WI38 (cell line): ENCODE measurements around the gene CRYGA.
"Not testable (repeated sequence)": the region's sequence is repeated elsewhere in the genome, so short reads cannot be mapped to it uniquely, and the experiment has no call there.

Source experiments
- H3K4me3 ChIP-seq: 2 replicates; pipeline ENCODE4 v1.5.1; 2011; ENCODE audit warnings: low read depth, mild to moderate bottlenecking, control low read depth, low read length
- CTCF ChIP-seq: IDR thresholded peaks from 2 replicates; pipeline ENCODE4 v1.5.1; 2012; ENCODE audit warnings: low read depth, mild to moderate bottlenecking, control low read depth, low read length

CRYGA gene

DNA sequence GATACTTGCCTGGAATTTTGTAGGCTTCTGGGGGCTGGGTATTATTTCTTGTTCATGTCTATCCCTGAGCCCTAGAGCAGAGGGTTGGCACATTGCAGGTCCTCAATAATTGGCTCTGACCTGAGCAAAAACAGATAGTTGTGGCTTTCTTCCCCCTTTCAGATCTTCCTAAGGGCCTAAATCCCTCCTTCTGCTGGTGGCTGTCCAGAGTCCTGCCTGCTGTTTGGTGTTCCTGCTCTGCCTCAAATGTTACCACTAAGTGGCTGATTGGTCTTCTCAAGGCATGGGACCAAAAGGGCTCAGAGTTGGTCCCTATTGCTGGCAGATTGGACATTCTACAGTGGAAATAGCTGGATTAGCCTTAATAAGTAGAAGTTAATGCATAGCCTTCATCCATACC, 16.4 kb downstream of the CRYGA start:
- H3K4me3 ChIP-seq, result no peak overlapping the region
- no peak for TF ChIP-seq CTCF

DNA sequence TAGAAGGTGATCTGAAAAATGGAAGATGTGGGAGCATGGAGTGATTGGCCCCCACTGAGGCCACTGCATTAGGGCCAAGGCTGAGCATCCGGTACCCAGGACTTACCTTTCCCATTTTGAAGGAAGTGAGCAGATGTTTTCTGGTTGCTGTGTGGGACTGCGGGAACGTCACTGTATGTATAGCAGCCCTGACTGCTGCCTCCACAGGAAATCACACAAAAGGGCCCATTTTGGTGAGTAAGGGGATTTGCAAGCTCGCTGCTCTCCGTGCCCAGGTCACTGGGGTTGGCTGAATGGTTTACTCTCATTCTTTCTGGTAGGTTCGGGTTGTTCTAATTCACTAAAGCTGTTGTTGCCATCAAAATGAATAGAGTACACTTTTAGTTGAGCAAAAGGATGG, 17.4 kb downstream of the CRYGA start, which contains the start of gene CRYGB:
TSS of gene CRYGB (minus strand) at position 153 of the 400 bp plus-strand sequence. CDS start at position 115, 38 bp downstream.
- TF ChIP-seq CTCF, result no peak
- H3K4me3 ChIP-seq, result no peak within 1 kb of the TSS

- no peak overlapping the region for H3K4me3 ChIP-seq
- no peak for TF ChIP-seq CTCF
These were observed 20.2 kb downstream of the CRYGA start for GRCh38 chr2:208142925-208143799.

DNA sequence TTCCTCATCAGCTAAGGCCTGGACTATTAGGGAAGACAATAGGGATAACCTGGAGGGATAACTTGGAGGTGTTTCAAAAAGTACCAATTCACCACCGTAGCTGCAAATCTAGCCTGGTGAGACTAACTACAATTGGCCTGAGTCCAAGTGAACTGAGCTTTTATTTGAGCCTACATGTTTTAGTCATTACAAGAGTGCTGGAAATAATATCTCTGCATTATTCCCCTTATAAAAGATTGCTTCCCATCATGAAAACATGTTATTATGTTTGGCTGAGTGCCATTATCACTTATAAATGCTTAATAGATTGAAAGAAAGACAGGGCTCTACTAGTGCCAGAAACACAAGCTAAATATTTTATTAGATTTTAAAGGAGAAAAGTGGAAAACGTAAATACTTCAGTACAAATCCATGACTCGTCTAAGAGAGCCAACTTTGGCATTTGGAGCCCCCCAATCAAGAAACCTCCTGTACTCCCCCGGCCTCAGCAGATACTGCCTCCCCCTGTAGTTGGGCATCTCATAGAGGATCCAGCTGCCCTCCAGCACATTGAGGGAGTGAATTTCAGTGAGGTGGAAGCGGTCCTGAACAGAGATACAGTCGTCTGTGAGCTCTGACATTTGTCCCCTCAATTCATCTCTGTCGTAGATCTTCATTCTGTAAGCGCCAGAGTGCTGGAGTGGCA, 21.0 kb downstream of the CRYGA start:
- no peak for TF ChIP-seq CTCF

GRCh38 chr2:208139447-208139846, 23.9 kb downstream of the CRYGA start:
- no peak for TF ChIP-seq CTCF
- H3K4me3 ChIP-seq, result no peak overlapping the region

More for the DNA sequence above, 21.0 kb downstream of the CRYGA start:
- H3K4me3 ChIP-seq, result no peak overlapping the region

DNA sequence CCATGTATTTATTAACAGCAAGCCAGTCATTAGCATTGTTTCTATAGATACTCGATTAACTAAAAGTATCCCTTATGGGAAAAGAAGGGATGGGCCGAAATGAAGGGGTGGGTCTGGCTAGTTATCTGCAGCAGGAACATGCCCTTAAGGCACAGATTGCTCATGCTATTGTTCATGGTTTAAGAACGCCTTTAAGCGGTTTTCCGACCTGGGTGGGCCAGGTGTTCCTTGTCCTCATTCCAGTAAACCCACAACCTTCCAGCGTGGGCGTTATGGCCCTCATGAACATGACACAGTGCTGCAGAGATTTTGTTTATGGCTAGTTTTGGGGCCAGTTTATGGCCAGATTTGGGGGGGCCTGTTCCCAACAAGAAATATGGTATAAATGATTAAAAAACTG, 25.1 kb downstream of the CRYGA start:
- H3K4me3 ChIP-seq, result not testable (repeated sequence)

DNA sequence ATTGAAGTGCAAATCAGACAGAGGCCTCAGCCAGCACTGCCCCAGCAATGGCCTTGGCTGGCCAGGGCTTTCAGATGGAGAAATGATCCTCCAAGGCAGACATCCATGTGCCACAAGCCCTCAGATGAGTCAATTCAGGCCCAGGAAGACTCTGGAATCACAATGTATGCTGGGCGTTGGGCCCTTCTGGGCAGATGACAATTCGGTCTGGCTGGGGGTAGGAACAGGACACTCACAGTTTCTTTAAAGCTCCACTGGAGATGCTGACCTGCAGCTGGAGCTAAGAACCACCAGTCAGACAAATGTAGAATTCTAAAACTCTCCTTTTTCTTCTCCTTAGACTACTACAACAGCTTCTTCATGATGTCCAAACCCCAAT, 26.7 kb downstream of the CRYGA start:
- no peak overlapping the region for H3K4me3 ChIP-seq
- no peak for TF ChIP-seq CTCF
